Upper lobe of right lung (tissue), 1 donor: Measurements from ENCODE around the gene ZMYND12. TPM values are rescaled to one million over a fixed set of nuclear protein-coding genes. Genes with fewer than 3 reads are reported as not detected.
A peak's percentile ranks its signal among the peaks of the same experiment; 100 is the strongest.

Experiments
- ATAC-seq: fragments of 200-7000 bp; cut with Tn5 transposase; one replicate; pipeline ENCODE4 v1.9.1; 2020; ENCODE audit warnings: mild to moderate bottlenecking, moderate library complexity
- DNase-seq: peaks from one replicate; pipeline ENCODE4 v3.0.0-alpha.2; 2020
- H3K27ac ChIP-seq: fragments of 200-600 bp; one replicate; pipeline ENCODE4 v1.8.0; 2022
- H3K27me3 ChIP-seq: fragments of 200-600 bp; one replicate; pipeline ENCODE4 v1.8.0; 2022; ENCODE audit warnings: mild to moderate bottlenecking
- H3K36me3 ChIP-seq: fragments of 200-600 bp; one replicate; pipeline ENCODE4 v1.8.0; 2022
- H3K4me1 ChIP-seq: fragments of 200-600 bp; one replicate; pipeline ENCODE4 v1.8.0; 2022
- H3K4me3 ChIP-seq: fragments of 200-600 bp; one replicate; pipeline ENCODE4 v1.8.0; 2022; ENCODE audit warnings: mild to moderate bottlenecking
- H3K9me3 ChIP-seq: fragments of 200-600 bp; one replicate; pipeline ENCODE4 v1.8.0; 2022
- CTCF ChIP-seq: fragments of 200-600 bp; IDR thresholded peaks from one replicate; pipeline ENCODE4 v1.8.0; 2022; ENCODE audit warnings: antibody characterized with exemption
- intact Hi-C: fragments of 100-400 bp; cut with DNase I; formaldehyde crosslinking; loops from one replicate; pipeline ENCODE4 v1.11.0; 2022
- total RNA-seq: library from RNA; stranded (reverse); fragmentation: NEBNext Ultra II Directional; extraction: Animal tissue kit (Norgen Biotek cat#: 25700); gene quantifications from one replicate; pipeline ENCODE4 v1.2.1, GENCODE V29; 2021
- donor health status: DM: no; HTN: yes; CAD: no; lungs with severe emphysema.

The ZMYND12 gene
- total RNA-seq, 1 donor from 2014 or later, result 1.9 TPM

GRCh38 chr1:42422737-42423136, 33.1 kb downstream of the ZMYND12 start:
- Histone ChIP-seq H3K27me3 (no peaks in the 10 kb centered on the region), H3K4me1 (peaks cover 12% of the 10 kb centered on the region), H3K27ac (no peak overlapping the region), H3K9me3 (no peaks in the 10 kb centered on the region), H3K4me3 (no peak overlapping the region), H3K36me3 (no peaks in the 10 kb centered on the region)
- no peak for DNase-seq
- intact Hi-C loops, result no loop called here
- no peak for ATAC-seq
- no peak for TF ChIP-seq CTCF

GRCh38 chr1:42420911-42421585, 34.8 kb downstream of the ZMYND12 start:
- no peak for DNase-seq
- ATAC-seq, result peak; percentile 35
- TF ChIP-seq CTCF, result no peak
- Histone ChIP-seq H3K27me3 (no peaks in the 10 kb centered on the region), H3K9me3 (no peaks in the 10 kb centered on the region), H3K27ac (no peak overlapping the region), H3K4me1 (peaks cover 12% of the 10 kb centered on the region), H3K36me3 (no peaks in the 10 kb centered on the region), H3K4me3 (no peak overlapping the region)
- intact Hi-C loops, result no loop called here

GRCh38 chr1:42420121-42420520, 35.7 kb downstream of the ZMYND12 start:
- H3K4me3 ChIP-seq, result no peak overlapping the region
- intact Hi-C loops, result no loop called here
- no peaks in the 10 kb centered on the region for H3K27me3 ChIP-seq
- no peak overlapping the region for H3K27ac ChIP-seq
- ATAC-seq (no peak), DNase-seq (no peak)
- TF ChIP-seq CTCF, result no peak
- H3K9me3 ChIP-seq, result no peaks in the 10 kb centered on the region
- no peaks in the 10 kb centered on the region for H3K36me3 ChIP-seq
- H3K4me1 ChIP-seq, result peaks cover 12% of the 10 kb centered on the region

GRCh38 chr1:42419126-42419821, 36.5 kb downstream of the ZMYND12 start:
- DNase-seq (no peak), ATAC-seq (peak; percentile 27)
- Histone ChIP-seq H3K4me3 (no peak overlapping the region), H3K36me3 (no peaks in the 10 kb centered on the region), H3K27me3 (no peaks in the 10 kb centered on the region), H3K9me3 (no peaks in the 10 kb centered on the region), H3K27ac (no peak overlapping the region), H3K4me1 (peaks cover 12% of the 10 kb centered on the region)
- intact Hi-C loops, result no loop called here
- no peak for TF ChIP-seq CTCF

- no peak for TF ChIP-seq CTCF
- intact Hi-C loops, result no loop called here
- DNase-seq, result no peak
- no peaks in the 10 kb centered on the region for H3K9me3 ChIP-seq
- H3K27me3 ChIP-seq, result no peaks in the 10 kb centered on the region
- no peak overlapping the region for H3K4me3 ChIP-seq
- no peak overlapping the region for H3K27ac ChIP-seq
- no peak for ATAC-seq
- H3K4me1 ChIP-seq, result peaks cover 12% of the 10 kb centered on the region
- no peaks in the 10 kb centered on the region for H3K36me3 ChIP-seq
Observed at GRCh38 chr1:42418516-42418915, 37.3 kb downstream of the ZMYND12 start.
